HG03175 (cell line): Measurements from ENCODE around the gene NTN1.
"Not testable (repeated sequence)": the region's sequence is repeated elsewhere in the genome, so short reads cannot be mapped to it uniquely, and the experiment has no call there.

Experiments
- ATAC-seq: cut with Tn5 transposase; IDR thresholded peaks from one replicate; pipeline ENCODE4 v1.9.1; 2021; ENCODE audit warnings: mild to moderate bottlenecking, moderate library complexity; ENCODE audit not compliant: unreplicated experiment

The NTN1 gene

DNA sequence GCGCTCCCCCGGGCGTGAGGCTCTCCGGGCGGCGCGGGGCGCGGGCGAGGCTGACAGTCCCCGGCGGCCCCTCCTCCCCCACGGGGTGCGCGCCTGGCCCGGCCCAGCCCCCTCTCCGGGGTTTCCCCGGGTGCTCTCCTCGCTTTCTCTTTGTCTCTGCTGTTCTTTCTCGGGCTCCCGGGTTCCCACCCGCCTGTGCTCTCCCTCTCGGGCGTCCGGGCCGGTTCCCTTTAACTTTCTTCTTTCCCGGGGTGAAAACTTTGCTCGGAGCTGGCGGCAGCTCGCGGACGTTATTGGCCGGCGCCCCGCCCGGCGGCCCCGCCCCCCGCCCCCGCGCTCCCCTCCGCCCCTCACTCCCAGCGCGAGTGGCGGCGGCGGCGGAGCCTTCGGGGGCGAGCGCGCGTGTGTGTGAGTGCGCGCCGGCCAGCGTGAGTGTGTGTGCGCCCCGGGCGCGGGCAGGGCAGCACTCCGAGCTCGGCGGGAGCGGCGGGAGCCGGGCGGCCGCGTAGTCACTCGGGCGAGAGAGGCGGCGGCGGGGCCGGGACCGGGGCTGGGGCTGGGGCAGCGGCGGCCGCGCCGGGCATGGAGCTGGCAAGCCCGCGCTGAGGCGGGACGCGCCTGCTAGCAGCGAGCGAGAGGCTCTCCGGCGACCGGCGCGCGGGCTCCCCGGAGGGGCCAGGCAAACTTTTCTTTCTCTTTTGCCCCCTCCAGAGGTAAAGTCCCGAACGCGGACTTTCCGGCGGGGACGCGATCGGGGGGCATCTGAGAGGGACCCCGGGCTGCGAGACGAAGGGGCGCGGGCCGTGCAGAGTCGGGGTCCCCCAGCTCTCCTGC is at the start of gene NTN1:
Gene NTN1 (plus strand): TSS at position 353 of the 834 bp plus-strand sequence. CDS start 864 bp downstream, outside the sequence.
- ATAC-seq, result peak; percentile 54

DNA sequence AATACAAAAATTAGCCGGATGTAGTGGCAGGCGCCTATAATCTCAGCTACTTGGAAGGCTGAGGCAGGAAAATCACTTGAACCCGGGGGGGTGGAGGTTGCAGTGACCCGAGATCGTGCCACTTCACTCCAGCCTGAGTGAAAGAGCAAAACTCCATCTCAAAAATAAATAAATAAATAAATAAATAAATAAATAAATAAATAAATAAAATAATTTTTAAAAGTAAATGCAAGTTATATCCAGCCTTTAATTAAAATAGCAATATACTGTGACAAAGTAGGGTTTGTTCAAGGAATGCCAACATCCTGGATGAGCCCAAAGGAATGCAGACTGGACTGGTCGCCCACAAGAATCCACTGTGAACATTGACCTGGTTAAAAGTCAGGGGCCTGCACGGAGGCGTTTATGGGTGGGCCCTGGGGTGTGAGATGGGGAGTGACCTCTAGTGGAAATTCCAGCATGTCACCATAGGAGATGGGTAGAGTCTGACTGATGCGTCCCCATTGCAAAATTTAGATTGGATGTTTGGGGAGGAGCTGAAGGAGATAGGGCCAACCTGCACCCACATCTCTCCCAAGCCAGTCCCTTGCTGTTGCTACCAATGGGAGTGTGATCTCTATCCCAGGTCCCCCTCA is 46.1 kb upstream of the NTN1 start:
- no peak for ATAC-seq

DNA sequence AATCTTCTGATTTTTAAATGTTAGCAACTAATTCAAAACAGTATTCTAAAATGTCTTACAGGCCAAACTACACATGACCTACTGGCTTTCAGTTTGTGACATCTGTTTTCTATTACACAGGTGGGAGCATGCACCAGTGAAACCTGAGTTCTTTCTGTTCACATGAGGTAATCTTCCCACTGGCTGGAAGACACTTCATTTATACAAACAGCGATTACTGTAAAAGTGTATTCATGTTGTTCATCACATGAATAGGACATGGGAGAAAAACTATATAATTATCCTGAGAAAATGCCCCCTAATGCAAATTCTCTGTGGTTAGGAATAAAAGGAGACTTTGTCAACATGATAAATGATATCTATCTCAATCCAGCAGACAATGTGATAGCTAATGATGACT is 44.7 kb upstream of the NTN1 start:
- ATAC-seq, result no peak

DNA sequence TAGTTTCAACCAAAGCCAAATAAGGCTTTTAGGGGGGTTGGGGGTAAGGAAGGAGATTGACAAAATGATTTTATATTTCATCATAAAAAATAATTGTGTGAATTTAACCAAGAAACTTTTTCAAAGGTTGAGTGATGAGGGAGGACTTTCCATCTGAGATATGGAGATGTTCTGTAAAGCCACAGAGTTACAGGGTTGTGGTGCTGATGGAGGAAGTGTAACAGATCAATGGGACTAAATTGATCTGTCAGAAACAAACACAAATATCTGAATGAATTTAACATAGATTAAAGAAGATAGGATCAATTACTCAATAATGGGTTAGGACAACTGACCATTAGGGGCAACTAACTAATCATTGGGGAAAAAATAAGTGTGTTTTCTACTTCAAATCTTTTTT is 41.6 kb upstream of the NTN1 start:
- ATAC-seq, result no peak

DNA sequence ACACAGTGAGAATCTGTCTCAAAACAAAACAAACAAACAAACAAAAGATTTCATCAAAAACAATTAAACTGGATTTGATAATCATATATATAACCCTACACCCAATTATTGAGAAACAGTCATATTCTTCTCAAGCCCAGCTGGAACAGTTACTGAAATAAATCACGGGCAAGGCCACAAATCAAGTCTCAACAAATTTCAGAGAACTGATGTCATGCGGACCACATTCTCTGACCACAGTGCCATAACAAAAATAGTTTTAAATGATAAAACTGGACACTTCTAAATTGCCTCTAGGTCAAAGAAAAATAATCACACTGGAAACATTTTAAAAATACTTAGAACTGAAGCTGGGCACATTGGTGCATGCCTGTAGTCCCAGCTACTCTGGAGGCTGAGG is 39.9 kb upstream of the NTN1 start:
- ATAC-seq, result no peak

DNA sequence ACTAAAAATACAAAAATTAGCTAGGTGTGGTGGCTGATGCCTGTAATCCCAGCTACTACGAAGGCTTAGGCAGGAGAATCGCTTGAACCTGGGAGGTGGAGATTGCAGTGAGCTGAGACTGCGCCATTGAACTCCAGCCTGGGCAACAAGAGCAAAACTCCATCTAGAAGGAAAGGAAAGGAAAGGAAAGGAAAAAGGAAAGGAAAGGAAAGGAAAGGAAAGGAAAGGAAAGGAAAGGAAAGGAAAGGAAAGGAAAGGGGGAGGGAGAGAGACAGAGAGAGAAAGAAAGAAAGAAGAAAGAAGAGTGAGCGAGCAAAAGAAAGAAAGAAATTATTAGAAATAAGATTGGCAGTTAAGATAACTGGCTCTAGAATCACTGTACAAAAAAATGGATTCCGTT is 37.1 kb upstream of the NTN1 start:
- ATAC-seq, result not testable (repeated sequence)

DNA sequence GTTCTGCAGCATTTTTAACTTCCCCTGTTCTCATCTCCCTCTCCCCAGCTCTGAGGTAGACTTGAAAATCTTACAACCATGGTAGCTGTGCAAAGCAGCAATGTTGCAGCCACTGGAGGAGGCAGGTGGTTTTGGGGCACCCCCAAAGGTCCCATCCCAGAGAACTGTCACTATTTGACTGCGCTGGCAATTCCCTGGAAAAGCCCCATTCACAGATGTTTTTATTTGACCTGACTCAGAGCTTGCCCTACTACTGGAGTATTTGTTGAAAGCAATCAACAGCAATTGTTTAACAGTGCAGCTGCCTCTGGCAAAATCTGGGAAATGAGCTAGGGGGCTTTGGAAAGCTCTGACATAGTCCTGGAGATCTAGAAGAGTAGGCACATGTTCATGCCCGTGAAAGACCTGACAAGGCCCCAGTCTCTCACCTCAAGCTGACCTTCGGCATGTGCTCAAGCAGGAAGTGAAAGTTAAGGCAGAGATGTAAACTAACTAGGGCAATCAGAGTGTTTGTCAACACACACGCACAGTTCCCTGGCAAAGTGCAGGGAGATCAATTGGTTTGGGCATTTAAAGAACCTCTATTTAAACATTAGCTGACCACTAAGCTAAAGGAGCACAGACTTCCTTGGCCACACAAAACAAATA is 36.1 kb upstream of the NTN1 start:
- no peak for ATAC-seq

DNA sequence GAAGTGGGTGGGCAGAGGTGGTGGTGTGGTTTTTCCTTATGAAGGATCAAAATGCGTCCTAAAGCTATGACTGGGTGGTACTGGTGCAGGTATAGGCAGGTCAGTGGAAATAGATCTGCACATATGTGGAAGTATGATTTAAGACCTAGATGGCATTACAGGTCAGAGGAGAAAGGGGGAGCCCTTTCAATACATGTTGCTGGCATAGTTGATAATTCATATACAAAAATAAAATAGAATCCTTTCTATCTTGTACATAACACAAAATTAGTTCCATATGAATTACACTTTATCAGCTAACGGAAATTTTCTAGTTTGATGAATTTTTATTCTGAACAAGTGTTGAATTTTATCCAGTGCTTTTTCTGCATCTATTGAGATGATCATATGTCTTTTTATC is 35.0 kb upstream of the NTN1 start:
- no peak for ATAC-seq

DNA sequence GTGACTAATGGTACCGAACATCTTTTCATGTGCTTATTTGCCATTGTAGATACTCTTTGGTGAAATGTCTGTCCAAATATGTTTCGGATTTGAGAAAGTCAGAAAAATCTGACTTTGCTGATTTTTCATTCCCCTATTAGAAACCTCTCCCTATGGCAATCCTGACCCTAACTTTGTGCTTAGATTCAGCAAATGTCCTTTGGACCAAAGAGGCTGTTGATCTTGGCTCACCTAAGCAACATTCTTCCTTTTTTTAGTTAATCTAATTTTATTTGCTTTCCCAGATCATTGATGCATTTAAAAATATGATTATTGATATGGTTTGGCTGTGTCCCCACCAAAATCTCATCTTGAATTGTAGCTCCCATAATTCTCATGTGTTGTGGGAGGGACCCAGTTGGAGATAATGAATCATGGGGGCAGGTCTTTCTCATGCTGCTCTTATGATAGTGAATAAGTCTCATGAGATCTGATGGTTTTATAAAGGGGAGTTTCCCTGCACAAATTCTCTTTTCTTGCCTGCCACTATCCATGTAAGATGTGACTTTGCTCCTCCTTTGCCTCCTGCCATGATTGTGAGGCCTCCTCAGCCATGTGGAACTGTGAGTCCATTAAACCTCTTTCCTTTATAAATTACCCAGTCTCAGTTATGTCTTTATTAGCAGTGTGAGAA is 32.9 kb upstream of the NTN1 start:
- ATAC-seq, result not testable (repeated sequence)

DNA sequence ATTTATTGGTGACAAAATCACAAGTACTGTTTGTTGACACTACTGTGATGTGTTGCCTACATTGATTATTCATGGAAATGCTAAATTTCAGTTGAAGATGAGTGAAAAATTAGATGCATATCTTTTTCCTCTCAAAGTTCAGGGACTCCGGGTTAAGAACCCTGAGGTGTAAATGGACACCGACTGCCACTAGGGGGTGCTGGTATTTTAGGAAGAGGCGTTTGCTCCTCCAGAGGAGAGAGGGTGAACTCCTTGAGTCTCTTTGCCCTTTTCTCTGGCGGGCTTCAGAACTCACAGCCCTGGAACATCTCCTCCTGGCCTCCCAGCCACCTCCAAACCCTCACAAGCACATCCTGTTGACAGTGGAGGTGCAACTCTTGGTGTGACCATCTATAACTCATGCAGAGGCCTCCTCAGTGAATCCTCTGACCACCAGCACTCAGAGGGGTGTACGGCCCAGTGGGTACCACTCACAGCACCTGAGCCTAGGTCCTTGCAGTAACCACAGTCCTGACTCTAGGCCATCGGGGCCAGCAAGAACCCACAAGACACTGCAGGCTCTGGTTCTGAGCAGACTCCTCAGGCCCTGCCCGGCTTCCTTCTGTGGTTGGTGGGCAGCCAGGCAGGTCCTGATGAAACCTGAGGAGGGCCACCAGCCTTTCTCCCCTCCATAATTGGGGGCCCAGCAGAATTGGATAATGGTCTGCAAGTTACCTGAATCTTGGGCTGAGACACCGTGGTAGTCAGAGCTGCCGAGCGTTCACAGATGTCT is 29.6 kb upstream of the NTN1 start:
- no peak for ATAC-seq

DNA sequence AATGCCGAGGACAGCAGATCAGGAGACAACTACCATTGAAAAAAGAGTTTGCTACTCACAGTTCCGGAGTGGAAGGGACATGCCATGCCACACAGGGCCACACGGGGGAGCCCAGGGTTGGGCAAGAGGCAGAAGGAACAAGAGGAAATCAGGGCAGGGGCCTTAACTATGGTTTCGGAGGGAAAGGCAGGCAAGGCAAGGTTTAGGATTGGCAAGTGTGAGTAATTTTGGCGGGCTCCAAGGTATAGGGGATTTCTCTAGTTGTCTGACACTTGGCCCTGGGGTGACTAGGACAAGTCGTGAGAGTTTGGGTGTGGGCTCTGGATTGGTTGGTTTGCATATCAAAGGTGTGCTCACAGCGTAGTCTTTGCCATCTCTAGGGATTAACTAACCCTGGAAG is 27.0 kb upstream of the NTN1 start:
- ATAC-seq, result no peak

DNA sequence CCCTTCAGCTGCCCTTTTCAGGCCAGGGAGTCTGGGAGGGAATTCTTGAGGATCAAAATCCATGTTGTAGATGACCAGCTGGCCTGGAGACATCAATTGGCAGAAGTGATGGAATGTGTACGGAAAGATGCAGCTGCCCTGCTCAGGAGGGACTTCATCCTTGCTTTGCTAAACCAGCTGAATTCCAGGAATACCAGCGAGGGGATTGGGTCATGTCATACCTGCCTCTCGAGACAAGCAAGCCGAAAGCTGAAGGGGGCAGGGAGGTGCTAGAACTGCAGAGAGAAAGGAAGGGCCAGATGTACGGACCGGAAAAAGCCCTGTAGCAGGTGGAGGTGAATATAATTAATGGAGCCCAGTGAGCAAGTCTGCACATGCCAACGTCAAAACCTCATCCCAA is 25.6 kb upstream of the NTN1 start:
- no peak for ATAC-seq

DNA sequence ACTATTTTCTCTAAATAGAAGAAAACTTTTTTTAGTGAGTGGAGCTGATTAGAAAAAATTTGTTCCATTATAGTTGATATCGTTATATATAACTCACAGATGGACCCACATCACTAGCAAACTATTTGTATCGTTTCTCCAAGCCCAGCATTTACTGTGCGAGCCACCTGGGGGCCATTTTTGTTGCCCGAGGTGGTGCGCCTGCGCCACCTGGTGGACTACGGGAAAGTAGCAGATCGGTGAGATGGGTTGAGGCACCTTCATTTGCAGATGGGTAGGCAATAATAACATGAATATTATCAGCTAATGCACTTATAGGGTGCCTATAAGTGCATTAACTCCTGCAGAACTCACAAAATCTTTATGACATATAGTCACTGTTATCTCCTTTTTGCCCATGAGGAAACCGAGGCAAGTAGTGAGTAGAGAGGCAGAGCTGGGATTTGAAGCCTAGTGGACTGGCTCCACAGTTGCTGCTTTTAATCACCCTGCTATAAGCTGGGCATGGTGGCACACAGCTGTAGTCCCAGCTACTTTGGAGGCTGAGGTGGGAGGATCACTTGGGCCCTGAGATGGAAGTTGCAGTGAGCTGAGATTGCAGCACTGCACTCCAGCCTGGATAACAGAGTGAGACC is 23.2 kb upstream of the NTN1 start:
- ATAC-seq, result no peak

DNA sequence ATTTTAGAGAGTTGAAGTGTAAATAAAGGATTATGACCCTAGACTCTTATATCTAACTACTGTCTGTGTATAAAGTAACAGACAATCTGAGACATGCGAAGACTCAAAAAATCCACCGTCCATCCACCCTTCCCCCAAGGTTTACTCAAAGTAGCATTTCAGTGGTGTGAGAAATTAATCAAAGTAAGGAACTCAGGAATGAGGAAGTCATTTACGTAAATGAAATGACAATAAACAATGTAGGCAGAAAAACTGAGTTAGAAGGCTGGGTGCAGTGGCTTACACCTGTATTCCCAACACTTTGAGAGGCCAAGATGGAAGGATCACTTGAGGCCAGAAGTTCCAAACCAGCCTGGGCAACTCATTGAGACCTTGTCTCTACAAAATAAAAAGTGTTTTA is 19.8 kb upstream of the NTN1 start:
- no peak for ATAC-seq

DNA sequence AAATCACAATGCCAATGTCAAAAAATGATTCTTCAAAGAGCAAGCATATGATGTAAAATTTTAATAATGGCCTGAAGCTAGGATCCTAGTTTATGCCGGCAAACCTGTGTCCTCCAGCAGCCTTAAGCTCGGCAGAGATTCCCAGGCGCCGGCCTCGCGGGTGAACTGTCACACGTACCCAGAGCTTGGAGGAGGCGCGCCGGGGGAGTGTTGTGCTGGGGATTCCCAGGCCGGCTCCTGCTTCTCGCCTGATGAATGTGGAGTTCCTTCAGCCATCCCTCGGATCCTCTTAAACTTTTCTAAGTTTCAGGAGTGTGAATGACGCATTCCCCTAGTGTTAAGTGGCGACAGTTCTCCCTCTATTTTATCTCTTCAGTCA is 19.1 kb upstream of the NTN1 start:
- no peak for ATAC-seq

DNA sequence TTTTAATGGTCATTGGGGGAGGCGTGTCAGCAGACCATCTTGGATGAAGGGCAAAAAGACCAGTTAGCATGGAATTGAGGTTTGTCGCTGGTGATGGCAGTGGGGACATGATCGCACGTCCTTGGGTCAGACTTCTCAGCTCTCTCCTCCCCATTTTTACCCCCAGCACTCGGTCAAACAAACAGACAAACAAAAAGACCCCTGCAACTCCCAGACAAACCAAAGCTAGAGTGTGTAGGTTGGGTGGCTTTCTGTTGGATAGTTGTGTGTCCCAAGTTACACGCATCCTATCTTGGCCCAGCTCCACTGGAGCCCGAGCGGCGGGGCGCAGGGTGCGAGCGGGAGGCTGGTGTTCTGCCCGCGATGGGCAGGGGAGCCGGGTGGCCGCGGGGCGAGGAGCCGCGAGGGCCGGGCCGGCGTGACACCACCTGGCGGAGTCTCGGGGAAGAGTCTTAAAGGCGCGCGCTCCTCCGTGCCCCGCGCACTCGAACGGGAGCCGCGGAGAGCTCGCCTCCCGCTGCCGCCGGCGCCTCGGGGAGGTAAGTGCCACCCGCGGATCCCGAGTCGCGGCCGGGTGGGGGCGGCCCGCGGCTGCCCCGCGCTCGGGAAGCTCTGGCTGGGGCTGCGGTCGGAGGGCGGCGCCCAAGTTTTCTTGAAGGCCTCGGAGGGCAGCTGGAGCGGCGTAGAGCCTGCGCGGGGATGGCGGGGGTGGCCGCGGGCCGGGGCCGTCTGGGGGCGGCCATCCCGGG is 18.5 kb upstream of the NTN1 start:
- no peak for ATAC-seq

DNA sequence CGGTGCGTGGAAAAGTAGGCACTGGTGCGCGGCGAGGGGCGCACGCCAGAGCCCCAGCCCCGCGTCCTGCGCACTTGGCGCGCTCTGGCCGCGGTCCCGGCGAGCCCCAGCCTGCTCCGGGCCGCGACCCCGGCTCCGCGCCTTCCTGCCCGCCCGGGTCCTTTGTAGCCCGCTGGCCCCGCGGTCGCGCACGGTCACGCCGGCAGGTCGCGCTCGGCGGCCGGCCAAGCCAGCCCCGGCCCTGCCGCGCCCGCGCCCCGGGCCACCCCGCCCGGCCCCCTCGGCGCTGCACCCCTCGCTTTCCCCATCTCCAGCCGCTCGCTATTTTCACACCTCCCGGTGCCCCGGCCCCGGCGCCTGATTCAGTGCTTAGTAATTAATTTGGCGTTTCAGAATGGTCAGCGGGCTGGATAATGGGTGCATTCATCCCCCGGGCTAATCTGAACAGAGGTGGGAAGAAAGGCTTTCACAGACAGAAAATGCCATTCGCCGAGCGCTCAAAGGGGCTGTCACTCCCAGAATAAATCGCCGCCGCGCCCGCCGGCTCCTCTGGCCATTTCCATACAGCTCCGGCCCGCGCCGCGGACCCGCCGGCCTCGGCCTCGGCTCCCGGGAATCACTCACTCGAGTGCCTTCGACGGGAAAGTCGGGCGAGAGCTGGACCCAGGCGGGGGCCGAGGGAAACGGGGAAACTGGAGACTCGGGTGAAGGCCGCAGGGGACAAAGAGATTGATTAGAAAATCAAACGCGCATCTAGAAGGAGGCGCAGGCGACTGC is 17.8 kb upstream of the NTN1 start:
- no peak for ATAC-seq

DNA sequence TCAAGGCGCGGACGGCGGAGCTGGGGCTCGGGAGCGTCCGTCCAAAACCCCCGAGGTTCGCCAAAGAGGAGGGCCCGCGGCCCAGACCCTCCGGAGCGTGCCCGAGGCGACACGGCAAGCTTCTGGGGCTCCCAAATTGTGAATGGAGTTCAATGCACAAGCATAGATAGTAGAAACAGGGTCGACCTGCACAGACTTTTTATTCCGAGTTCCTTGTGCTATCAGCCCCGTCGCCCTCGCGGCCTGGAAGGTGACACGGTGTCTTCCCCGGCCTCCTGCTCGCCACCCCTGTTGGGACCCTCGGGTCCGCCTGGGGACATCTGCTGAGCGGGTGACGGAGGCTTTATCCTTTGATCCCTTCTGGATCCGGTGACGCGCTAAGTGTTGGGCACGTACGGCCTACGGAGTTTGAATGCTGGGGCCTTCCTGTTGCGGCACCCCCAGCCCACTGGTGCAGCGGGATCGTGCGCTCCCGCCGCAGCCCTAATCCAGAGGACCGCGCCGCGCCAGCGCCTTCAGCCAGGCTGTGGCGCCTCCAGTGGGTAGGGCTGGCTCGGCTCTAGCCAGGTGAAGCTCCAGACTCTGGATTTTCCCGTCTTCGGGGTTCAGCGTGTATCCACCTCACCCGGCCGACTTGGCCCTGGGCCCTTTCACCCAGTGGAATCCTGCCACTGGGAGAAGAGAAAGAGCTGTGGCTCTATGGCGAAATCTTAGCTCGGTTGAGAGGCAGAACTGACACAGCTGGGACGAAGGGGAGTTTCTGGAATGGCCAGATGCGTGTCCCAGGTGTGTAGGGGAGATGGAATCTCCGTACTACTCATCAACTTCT is 17.0 kb upstream of the NTN1 start:
- ATAC-seq, result no peak
